OCI-LY3 (cell line): ENCODE results near the gene GGT7.

Experiments
- EZH2phosphoT487 ChIP-seq: fragments of 200-600 bp; shearing (Covaris generic); IDR thresholded peaks from 2 replicates; pipeline ENCODE4 v1.6.1; 2018; ENCODE audit warnings: antibody characterized with exemption, mixed run types, low read depth
- TF ChIP-seq, protein P1 (sequence below): fragments of 200-600, 300-600 bp; sonication (generic); IDR thresholded peaks from 2 replicates; pipeline ENCODE4 v1.5.1; 2014; ENCODE audit warnings: antibody characterized with exemption, low read length, low read depth

DNA sequence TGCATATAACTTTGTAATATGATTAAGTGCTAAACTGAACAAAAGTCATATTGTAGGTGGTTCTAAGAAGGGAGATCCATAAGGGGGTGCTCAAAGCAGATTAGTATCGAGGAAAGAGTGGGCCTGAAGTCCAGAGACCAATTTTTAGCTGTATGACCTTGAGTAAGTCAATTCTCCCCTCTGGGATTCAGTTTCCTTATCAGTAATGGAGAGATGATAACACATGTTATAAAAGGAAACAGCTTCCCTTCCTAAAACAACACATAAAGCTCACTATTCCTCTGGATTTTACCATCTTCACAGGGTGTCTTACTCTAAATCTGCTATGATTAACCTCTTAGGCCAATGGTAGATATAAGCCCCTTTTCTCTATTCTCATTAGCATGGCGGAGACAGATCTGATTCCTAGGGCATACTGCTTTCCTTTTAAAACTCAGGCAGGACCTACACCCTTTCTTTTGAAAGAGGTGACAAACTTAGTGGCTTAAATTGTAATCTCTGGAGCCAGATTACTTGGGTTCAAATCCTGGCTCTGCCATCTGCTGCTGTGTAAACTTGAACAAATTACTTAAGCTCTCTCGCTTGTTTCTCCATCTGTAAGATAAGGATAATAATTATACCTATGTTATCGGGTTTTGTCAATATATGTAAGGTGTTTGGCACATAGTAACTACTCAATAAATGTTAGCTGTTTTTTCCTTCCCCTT lies 43.2 kb upstream of the GGT7 start:
- no peak for TF ChIP-seq EZH2phosphoT487
- TF ChIP-seq, protein P1, sequence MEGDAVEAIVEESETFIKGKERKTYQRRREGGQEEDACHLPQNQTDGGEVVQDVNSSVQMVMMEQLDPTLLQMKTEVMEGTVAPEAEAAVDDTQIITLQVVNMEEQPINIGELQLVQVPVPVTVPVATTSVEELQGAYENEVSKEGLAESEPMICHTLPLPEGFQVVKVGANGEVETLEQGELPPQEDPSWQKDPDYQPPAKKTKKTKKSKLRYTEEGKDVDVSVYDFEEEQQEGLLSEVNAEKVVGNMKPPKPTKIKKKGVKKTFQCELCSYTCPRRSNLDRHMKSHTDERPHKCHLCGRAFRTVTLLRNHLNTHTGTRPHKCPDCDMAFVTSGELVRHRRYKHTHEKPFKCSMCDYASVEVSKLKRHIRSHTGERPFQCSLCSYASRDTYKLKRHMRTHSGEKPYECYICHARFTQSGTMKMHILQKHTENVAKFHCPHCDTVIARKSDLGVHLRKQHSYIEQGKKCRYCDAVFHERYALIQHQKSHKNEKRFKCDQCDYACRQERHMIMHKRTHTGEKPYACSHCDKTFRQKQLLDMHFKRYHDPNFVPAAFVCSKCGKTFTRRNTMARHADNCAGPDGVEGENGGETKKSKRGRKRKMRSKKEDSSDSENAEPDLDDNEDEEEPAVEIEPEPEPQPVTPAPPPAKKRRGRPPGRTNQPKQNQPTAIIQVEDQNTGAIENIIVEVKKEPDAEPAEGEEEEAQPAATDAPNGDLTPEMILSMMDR = no peak
